ENCODE data around the gene SHISA5. TPM values are rescaled to one million over a fixed set of nuclear protein-coding genes. Genes with fewer than 3 reads are reported as not detected.

Gene SHISA5
- total and polyA plus RNA-seq, 2 experiments from 2014 or later = 192 to 369 TPM

- no peak overlapping the region for H3K4me3 ChIP-seq
- WGBS (ENCODE audit: low lambda C conversion rate, missing lambda C conversion rate) = 98% methylated on average over 9 of the region's 9 CpGs
- H3K36me3 ChIP-seq (replicated peaks; ENCODE audit: insufficient read depth, low read depth) = no peaks in the 10 kb centered on the region
- DNase-seq (ENCODE audit: low spot score) = no peak
- peaks cover 27% of the 10 kb centered on the region for H3K79me2 ChIP-seq
- no peaks in the 10 kb centered on the region for H3K27me3 ChIP-seq
- H3K4me1 ChIP-seq (ENCODE audit: insufficient read depth) = no peaks in the 10 kb centered on the region
- no peak overlapping the region for H3K27ac ChIP-seq
- TF ChIP-seq CTCF (IDR thresholded peaks at IDR 0.05; ENCODE audit: poor library complexity) (no peak), EZH2 (IDR thresholded peaks at IDR 0.05; ENCODE audit: borderline replicate concordance) (no peak), EZH2phosphoT487 (IDR thresholded peaks at IDR 0.05; ENCODE audit: low read depth, severe bottlenecking, unreplicated experiment) (no peak)
- peaks cover 12% of the 10 kb centered on the region for H4K20me1 ChIP-seq (ENCODE audit: insufficient read depth, poor library complexity, severe bottlenecking)
- no peak overlapping the region for H3K4me2 ChIP-seq
- no peaks in the 10 kb centered on the region for H3K9me3 ChIP-seq (ENCODE audit: low read depth)
- no peaks in the 10 kb centered on the region for H3K9me2 ChIP-seq (replicated peaks; ENCODE audit: insufficient read depth)
- H2AFZ ChIP-seq = no peak overlapping the region
Observed at GRCh38 chr3:48419149-48419548, 84.8 kb downstream of the SHISA5 start.

- no peaks in the 10 kb centered on the region for H3K4me1 ChIP-seq (ENCODE audit: insufficient read depth)
- TF ChIP-seq EZH2 (IDR thresholded peaks at IDR 0.05; ENCODE audit: borderline replicate concordance) (no peak), EZH2phosphoT487 (IDR thresholded peaks at IDR 0.05; ENCODE audit: low read depth, severe bottlenecking, unreplicated experiment) (no peak), CTCF (IDR thresholded peaks at IDR 0.05; ENCODE audit: poor library complexity) (no peak)
- H3K4me3 ChIP-seq = no peak overlapping the region
- H3K4me2 ChIP-seq = no peak overlapping the region
- no peaks in the 10 kb centered on the region for H3K27me3 ChIP-seq
- H3K79me2 ChIP-seq = peaks cover 22% of the 10 kb centered on the region
- DNase-seq (ENCODE audit: low spot score) = no peak
- H3K36me3 ChIP-seq (replicated peaks; ENCODE audit: insufficient read depth, low read depth) = no peaks in the 10 kb centered on the region
- H2AFZ ChIP-seq = no peak overlapping the region
- WGBS (ENCODE audit: low lambda C conversion rate, missing lambda C conversion rate) = 95% methylated on average over 8 of the region's 9 CpGs
- no peaks in the 10 kb centered on the region for H3K9me3 ChIP-seq (ENCODE audit: low read depth)
- peaks cover 9% of the 10 kb centered on the region for H4K20me1 ChIP-seq (ENCODE audit: insufficient read depth, poor library complexity, severe bottlenecking)
- H3K9me2 ChIP-seq (replicated peaks; ENCODE audit: insufficient read depth) = no peaks in the 10 kb centered on the region
- no peak overlapping the region for H3K27ac ChIP-seq
Observed at GRCh38 chr3:48418651-48419050, 85.3 kb downstream of the SHISA5 start.

- Histone ChIP-seq H3K4me3 (no peak overlapping the region), H2AFZ (no peak overlapping the region), H3K27ac (no peak overlapping the region), H3K4me1 (ENCODE audit: insufficient read depth) (no peaks in the 10 kb centered on the region), H4K20me1 (ENCODE audit: insufficient read depth, poor library complexity, severe bottlenecking) (peaks cover 7% of the 10 kb centered on the region), H3K79me2 (peaks cover 17% of the 10 kb centered on the region), H3K4me2 (no peak overlapping the region), H3K27me3 (no peaks in the 10 kb centered on the region), H3K9me2 (replicated peaks; ENCODE audit: insufficient read depth) (no peaks in the 10 kb centered on the region), H3K36me3 (replicated peaks; ENCODE audit: insufficient read depth, low read depth) (no peaks in the 10 kb centered on the region), H3K9me3 (ENCODE audit: low read depth) (no peaks in the 10 kb centered on the region)
- 96% methylated on average over 13 of the region's 17 CpGs for WGBS (ENCODE audit: low lambda C conversion rate, missing lambda C conversion rate)
- no peak for DNase-seq (ENCODE audit: low spot score)
- TF ChIP-seq EZH2phosphoT487 (IDR thresholded peaks at IDR 0.05; ENCODE audit: low read depth, severe bottlenecking, unreplicated experiment) (no peak), EZH2 (IDR thresholded peaks at IDR 0.05; ENCODE audit: borderline replicate concordance) (no peak), CTCF (IDR thresholded peaks at IDR 0.05; ENCODE audit: poor library complexity) (no peak)
Observed at GRCh38 chr3:48418140-48418539, 85.8 kb downstream of the SHISA5 start.

Small RNA genes lying within 50 kb of the gene (microRNA-seq; reads per million reads assigned to microRNA genes)
- gene MIR6823 = 1.3 reads per million

Small RNA genes lying within 50 kb of the gene (small RNA-seq; reads per million reads assigned to genes)
- gene MIR6823 = not detected

Other genes with a start within 250 kb of the SHISA5 start
- 31.5 and 47.3 TPM in 2 replicates for gene NME6, start 202.8 kb downstream of the SHISA5 start, total RNA-seq
- 38.7 and 42.0 TPM in 2 replicates for gene NME6, start 202.8 kb downstream of the SHISA5 start, polyA plus RNA-seq
- not detected in 2 replicates for gene SPINK8, start 170.5 kb downstream of the SHISA5 start, total RNA-seq
- gene SPINK8, start 170.5 kb downstream of the SHISA5 start, polyA plus RNA-seq = not detected in 2 replicates
- not detected in 2 replicates for gene FBXW12, start 132.0 kb downstream of the SHISA5 start, total RNA-seq
- gene FBXW12, start 132.0 kb downstream of the SHISA5 start, polyA plus RNA-seq = 0.18 TPM in 1 of 2 replicates, not detected in the other
- 73.2 and 74.5 TPM in 2 replicates for gene PLXNB1, start 74.1 kb downstream of the SHISA5 start, total RNA-seq
- gene PLXNB1, start 74.1 kb downstream of the SHISA5 start, polyA plus RNA-seq = 71.3 and 79.0 TPM in 2 replicates
- 28.1 and 30.4 TPM in 2 replicates for gene CCDC51, start 64.1 kb downstream of the SHISA5 start, total RNA-seq
- 30.8 and 32.0 TPM in 2 replicates for gene CCDC51, start 64.1 kb downstream of the SHISA5 start, polyA plus RNA-seq
- 345 and 381 TPM in 2 replicates for gene TMA7, start 63.9 kb downstream of the SHISA5 start, total RNA-seq
- gene TMA7, start 63.9 kb downstream of the SHISA5 start, polyA plus RNA-seq = 503 and 581 TPM in 2 replicates
- 4.5 and 4.9 TPM in 2 replicates for gene ATRIP, start 57.4 kb downstream of the SHISA5 start, total RNA-seq
- 4.3 and 6.7 TPM in 2 replicates for gene ATRIP, start 57.4 kb downstream of the SHISA5 start, polyA plus RNA-seq
- 12.0 and 14.1 TPM in 2 replicates for gene PFKFB4, start 52.6 kb upstream of the SHISA5 start, total RNA-seq
- gene PFKFB4, start 52.6 kb upstream of the SHISA5 start, polyA plus RNA-seq = 8.2 and 9.5 TPM in 2 replicates
- 0.08 and 0.30 TPM in 2 replicates for gene UCN2, start 59.6 kb upstream of the SHISA5 start, total RNA-seq
- 1.1 and 1.5 TPM in 2 replicates for gene UCN2, start 59.6 kb upstream of the SHISA5 start, polyA plus RNA-seq
- gene COL7A1, start 91.2 kb upstream of the SHISA5 start, total RNA-seq = 5.7 and 17.4 TPM in 2 replicates
- 19.6 and 24.7 TPM in 2 replicates for gene COL7A1, start 91.2 kb upstream of the SHISA5 start, polyA plus RNA-seq
- 308 and 352 TPM in 2 replicates for gene UQCRC1, start 105.5 kb upstream of the SHISA5 start, total RNA-seq
- gene UQCRC1, start 105.5 kb upstream of the SHISA5 start, polyA plus RNA-seq = 405 and 411 TPM in 2 replicates
- not detected in 2 replicates for gene TMEM89, start 117.6 kb upstream of the SHISA5 start, total RNA-seq
- gene TMEM89, start 117.6 kb upstream of the SHISA5 start, polyA plus RNA-seq = not detected in 2 replicates
- 42.0 and 56.6 TPM in 2 replicates for gene SLC26A6, start 131.3 kb upstream of the SHISA5 start, total RNA-seq
- gene SLC26A6, start 131.3 kb upstream of the SHISA5 start, polyA plus RNA-seq = 53.7 and 60.9 TPM in 2 replicates
- 1.6 and 1.8 TPM in 2 replicates for gene CELSR3, start 158.7 kb upstream of the SHISA5 start, total RNA-seq
- 1.9 TPM in 2 replicates for gene CELSR3, start 158.7 kb upstream of the SHISA5 start, polyA plus RNA-seq
- gene NCKIPSD, start 181.7 kb upstream of the SHISA5 start, total RNA-seq = 19.9 and 23.4 TPM in 2 replicates
- 21.0 and 22.9 TPM in 2 replicates for gene NCKIPSD, start 181.7 kb upstream of the SHISA5 start, polyA plus RNA-seq
- 99.3 and 112 TPM in 2 replicates for gene IP6K2, start 213.0 kb upstream of the SHISA5 start, total RNA-seq
- gene IP6K2, start 213.0 kb upstream of the SHISA5 start, polyA plus RNA-seq = 155 and 169 TPM in 2 replicates